A673 (cell line): ENCODE results near the gene ADORA2B.

Source experiments
- EZH2 ChIP-seq: fragments of 200-600 bp; sonication (generic); IDR thresholded peaks from 2 replicates; pipeline ENCODE4 v1.6.1; 2017; ENCODE audit warnings: borderline replicate concordance, low read depth, mild to moderate bottlenecking, mixed read lengths, antibody characterized with exemption, low read length; ENCODE audit not compliant: poor library complexity, severe bottlenecking
- TF ChIP-seq, protein P1 (sequence below): fragments of 300-800, 200-600 bp; sonication (generic); conservative IDR thresholded peaks from 2 replicates; pipeline ENCODE4 v1.5.1; 2017; ENCODE audit warnings: low read depth, mild to moderate bottlenecking, antibody characterized with exemption, low read length, moderate library complexity, mixed read lengths

DNA sequence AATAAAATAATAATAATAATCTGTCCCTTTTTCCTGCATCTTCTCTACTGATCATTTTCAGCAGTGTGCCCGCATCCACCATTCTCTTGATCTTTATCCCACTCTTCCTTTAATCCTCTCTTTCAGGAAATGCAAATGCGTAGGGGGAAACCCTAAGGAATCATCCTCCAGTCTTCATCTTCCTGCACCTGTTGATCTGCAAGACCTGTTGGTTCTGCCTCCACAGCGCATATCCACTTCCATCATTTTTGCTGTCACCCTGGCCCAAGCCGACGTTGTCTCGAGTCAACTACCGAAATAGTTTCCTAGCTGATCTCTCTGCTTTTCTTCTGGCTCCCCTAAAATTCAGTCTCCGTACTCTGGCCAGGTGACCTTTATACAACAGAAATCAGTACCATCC, 24.5 kb downstream of the ADORA2B start:
- TF ChIP-seq, protein P1, sequence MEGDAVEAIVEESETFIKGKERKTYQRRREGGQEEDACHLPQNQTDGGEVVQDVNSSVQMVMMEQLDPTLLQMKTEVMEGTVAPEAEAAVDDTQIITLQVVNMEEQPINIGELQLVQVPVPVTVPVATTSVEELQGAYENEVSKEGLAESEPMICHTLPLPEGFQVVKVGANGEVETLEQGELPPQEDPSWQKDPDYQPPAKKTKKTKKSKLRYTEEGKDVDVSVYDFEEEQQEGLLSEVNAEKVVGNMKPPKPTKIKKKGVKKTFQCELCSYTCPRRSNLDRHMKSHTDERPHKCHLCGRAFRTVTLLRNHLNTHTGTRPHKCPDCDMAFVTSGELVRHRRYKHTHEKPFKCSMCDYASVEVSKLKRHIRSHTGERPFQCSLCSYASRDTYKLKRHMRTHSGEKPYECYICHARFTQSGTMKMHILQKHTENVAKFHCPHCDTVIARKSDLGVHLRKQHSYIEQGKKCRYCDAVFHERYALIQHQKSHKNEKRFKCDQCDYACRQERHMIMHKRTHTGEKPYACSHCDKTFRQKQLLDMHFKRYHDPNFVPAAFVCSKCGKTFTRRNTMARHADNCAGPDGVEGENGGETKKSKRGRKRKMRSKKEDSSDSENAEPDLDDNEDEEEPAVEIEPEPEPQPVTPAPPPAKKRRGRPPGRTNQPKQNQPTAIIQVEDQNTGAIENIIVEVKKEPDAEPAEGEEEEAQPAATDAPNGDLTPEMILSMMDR, result no peak
- TF ChIP-seq EZH2, result no peak
